GM18870 (cell line): ENCODE results near the gene SPRY4.
"Not testable (repeated sequence)": the region's sequence is repeated elsewhere in the genome, so short reads cannot be mapped to it uniquely, and the experiment has no call there.

ENCODE experiments used
- ATAC-seq: cut with Tn5 transposase; IDR thresholded peaks from one replicate; pipeline ENCODE4 v1.9.1; 2021; ENCODE audit warnings: moderate library complexity; ENCODE audit not compliant: unreplicated experiment

SPRY4 gene

DNA sequence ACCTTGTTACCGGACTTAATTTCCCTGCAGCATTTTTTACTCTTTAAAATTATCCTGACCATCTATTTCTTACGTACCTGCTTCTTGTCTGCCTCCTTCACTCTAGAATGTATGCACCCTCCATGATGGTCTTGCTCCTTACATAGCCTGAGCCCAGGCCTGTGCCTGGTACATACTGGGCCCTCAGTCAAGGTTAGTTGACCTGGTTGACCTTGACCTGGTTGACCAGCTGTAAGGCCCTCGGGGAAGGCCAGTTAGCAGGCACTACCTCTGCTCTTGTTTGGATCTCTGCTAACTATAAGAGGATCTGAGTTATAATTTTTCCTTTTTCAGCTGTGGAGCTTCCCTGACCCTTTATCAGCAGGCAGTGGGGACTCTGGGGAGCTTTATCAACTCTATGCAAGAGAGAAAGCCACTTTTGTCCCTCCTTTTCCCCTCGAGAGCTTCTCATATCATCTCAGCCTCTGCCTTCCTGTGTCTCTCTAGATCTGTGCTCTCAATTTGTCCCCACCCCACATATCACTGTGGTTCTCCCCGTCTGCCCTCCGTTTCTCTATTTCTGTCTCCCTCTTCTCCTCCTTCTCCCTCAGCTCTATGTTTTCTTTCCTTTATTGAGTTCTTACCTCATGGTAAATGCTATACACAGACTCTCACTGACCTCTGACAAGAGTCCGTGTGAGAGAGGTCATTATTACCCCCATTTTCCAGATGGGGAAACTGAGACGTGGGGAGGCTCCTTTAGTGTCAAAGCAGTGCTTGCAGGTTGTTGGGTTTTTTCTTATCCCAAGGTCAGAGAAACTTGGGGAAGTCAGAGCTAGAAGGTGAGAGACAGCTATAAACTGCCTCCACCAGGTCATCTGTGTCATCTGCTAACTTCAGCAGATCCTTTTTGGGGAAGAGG is 28.6 kb downstream of the SPRY4 start:
- ATAC-seq = no peak

DNA sequence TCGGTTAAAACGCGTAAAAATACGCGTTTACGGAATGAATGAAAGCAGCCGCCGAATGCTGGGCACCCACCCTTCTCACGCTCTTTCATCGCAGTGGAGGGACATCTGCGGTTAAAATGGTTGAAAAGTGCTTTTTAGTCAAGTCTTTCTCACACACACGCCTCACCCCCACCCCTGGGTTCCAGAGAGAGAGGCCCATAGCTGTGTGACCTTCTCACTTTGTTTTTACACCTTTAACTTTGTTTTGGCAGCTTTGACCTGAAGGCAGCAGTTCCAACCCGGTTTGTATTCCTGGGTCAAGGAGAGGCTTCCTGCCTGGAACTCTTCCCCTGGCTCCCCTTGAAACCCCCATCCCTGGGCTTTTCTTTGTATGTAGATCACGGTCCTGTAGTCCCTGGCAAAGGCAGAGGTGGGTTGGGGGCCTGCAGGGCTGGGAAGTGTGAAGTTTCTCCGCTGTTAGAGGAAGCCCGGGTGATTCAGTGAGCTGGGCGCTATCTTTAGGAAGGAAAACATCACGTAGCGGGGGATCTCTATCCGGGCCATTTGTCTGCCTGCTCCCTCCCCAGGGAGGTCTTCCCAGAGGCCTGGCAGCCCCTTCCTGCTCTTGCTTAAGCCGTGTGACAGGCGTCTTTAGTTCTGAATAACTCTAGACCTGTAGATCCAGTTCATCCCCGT is 29.6 kb downstream of the SPRY4 start:
- ATAC-seq = no peak

DNA sequence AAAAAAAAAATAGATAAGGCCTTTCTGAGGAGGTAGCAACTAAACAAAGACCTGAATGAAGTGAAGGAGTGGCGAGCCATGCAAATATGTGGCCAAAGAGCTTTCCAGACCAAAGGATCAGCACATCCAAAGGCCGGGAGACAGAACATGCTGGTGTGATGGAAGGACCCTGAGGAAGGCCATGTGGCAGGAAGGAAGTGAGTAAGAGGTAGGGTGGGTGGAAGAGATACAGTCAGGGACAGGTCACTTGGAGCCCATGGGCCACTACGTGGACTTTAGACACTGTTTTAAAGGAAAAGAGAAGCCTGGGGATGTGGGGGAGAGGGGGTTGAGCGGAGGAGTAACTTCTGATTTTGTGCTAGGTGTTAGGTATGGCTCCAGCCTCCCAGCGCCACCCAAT is 31.3 kb downstream of the SPRY4 start:
- no peak for ATAC-seq

DNA sequence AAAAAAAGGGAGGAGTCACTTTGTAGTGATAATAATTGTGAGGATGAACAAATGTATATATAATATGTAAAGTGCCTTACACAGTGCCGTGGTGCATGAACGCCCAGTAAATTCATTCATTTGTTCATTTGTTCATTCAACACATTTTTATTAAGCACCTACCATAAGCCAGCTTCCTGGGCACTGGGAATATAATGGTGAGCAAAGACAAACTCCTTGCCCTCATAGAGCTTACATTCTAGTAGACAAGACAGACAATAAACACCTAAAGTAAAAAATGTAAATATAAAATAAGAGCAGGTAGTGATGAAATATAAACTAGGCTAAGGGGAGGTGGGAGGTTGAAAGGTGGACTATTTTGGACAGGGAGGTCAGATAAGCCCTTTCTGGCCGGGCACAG is 32.0 kb downstream of the SPRY4 start:
- ATAC-seq = no peak

DNA sequence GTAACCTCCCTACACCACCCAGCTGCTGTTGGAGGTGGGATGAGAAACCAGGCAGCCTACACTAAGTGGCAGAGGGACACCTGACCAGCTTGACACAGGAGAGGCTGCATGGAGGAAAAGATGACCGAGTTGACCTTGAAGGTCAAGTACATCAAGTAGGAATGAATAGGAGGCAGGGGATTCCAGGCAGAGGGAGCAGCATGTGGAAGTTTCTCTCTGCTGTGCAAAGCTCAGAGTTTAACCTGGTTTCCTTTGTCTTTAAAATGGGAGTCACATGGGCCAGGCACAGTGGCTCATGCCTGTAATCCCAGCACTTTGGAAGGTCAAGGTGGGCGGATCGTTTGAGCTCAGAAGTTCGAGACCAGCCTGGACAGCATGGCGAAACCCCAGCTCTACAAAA is 32.6 kb downstream of the SPRY4 start:
- ATAC-seq = no peak

DNA sequence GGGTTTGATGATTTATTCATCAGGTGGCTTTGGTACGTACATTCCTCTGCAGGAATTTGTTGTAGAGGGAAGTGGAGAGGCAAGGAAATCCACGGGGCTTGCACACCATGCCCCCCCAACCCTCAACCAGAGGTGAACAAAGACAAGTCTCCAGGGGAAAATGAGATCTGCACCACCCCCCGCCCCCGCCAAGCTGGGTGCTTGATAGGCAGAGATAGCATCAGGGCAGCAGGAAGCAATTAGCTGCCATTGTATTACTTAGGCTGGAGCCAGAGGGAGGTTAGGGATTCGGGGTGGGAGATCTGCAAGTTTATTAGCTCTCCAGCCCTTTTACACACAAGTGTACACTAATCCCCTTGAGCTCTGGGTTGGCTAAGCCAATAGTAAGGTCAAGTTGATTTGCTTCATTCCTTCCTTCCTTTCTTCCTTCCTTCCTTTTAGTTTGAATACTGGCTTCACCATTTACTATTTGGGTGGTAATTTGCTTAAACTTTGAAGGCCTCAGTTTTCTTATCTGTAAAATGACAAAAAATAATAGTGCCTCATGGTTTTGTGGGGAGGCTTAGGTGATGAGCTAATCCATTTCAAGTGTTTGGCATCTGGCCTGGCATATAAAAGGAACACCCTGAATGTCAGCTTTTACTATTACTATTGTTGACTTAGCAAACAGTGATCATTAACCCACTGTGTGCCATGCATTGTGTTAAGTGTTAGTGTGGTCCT is 34.1 kb downstream of the SPRY4 start:
- no peak for ATAC-seq

DNA sequence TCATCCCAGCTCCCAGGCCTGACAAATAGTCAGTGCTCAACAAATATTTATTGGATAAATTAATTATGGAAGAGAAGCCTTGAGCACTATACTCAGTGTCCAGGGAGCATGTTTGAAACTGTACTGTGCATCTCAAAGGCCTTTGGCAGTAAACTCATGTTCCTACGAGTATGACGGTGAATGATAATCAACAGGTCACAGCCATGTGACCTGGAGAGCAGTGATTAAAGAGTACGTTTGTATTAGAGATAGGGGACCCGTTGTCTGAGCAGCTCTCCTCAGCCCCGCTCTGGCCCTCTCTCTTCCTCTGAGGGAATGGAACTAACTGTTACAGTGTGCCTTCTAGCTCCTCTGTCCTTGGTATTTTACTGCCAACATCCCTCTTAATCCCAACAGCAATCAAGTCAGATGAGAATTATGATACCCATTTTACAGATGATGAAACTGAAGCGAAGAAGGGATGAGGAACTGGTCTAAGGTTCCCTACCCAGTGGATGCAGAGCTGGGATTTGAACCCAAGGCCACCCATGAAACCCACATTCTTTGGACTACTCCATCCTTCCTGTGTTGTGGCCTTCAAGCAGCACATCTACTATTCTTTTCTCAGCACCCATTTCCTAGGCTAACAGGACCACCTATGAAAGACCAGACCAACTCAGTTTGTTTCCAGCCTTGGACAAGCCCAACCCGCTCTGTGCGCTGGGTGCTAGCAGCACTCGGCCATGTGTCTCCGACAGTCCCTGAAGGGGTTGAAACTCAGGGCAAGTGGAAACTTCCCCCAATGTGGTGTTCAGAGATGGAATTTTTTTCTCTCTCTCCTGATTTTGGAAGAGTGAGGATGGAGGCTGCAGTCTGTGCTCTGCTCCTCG is 34.9 kb downstream of the SPRY4 start:
- no peak for ATAC-seq

DNA sequence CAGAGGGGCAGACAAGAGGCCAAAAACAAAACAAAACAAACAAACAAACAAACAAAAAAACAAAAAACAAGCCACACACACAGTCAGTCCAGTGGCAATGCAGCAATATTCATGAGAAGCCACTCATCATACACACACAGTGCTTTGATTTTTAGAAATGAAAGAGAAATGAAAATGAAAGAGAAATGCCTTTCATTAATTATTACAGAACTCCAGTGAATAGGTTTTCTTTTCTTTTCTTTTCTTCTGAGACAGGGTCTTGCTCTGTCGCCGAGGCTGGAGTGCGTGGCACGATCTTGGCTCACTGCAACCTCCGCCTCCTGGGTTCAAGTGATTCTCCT is 36.9 kb downstream of the SPRY4 start:
- ATAC-seq = peak; percentile 59

DNA sequence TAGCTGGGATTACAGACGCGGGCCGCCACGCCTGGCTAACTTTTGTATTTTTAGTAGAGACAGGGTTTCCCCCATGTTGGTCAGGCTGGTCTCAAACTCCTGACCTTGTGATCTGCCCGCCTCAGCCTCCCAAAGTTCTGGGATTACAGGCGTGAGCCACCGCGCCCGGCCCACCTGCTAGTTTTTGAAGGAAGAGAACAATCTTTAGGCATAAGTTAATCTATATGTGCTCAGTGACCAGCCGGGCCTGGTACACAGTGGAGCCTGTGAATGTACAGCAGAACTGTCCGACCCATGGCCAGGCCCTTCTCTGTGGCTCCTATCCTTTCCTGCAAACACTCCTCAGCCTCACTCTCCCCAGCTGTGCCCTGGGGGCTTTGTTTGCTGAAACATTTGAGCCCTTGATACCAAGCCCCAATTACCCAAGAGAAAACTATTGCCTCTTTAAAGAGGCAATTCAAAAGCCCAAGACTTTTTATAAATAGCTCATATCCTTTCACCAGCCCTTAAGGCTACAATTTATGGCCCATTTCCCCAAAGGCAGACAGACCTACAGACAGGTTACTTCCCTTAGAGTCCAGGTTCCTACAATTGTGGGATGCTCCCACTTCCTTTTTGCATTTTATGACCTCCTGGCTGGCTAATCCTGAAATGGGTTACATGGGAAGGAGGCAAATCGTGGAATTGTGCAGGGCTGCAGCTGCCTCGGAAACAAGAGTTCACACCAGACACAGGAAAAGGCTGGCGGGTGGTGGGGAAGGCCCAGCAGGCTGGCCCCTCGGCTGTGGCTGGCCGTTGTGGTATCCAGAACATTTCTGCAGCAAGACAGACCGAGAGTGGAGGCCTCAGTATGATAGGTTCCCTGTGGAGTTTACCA is 37.5 kb downstream of the SPRY4 start:
- ATAC-seq = peak; percentile 47

DNA sequence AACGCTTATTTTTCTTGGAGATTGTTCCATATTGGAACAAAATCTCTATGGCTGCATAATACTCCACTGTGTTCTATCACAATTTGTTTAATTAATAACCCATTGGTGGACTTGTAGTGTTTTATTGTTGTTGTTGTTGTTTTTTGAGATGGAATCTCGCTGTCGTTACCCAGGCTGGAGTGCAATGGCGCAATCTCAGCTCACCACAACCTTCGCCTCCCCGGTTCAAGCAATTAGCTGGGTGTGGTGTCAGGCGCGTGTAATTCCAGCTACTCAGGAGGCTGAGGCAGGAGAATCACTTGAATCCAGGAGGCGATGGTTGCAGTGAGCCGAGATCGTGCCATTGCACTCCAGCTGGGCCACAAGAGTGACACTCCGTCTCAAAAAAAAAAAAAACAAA is 38.7 kb downstream of the SPRY4 start:
- ATAC-seq = no peak

DNA sequence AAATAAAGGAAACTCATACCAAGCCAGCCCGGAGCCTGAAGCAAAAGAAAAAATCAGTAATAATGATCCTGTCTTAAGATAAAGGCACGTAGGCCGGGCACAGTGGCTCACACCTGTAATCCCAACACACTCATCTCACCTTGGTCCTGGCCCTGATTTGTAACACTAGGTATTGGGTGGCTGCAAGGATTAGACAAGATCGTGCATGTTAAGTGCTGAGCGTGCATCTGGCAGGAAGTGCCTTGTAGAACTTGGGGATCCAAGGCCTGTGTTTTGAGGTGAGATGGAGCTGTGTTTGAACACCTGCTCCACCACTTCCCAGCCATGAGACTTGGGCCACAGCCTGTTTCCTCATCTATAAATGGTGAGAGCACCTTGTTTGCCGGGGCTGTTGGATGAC is 41.5 kb downstream of the SPRY4 start:
- no peak for ATAC-seq

DNA sequence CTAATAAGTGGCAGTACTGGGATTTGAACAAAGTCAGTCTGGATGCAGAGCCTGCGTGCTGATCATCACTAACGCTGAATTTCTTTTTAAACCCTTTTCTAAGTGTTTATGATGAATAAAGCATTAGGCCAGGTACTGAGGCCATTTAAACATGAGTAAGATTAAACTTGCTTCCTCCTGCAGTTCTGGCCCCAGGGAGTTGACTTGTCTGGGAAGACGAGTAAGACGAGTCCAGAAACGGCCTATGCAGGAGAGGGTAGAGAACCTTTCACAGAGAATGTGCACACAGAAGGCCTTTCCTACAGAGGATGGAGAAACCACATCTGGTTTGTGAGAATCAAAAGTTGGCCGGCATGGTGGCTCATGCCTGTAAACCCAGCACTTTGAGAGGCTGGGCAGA is 42.9 kb downstream of the SPRY4 start:
- no peak for ATAC-seq

DNA sequence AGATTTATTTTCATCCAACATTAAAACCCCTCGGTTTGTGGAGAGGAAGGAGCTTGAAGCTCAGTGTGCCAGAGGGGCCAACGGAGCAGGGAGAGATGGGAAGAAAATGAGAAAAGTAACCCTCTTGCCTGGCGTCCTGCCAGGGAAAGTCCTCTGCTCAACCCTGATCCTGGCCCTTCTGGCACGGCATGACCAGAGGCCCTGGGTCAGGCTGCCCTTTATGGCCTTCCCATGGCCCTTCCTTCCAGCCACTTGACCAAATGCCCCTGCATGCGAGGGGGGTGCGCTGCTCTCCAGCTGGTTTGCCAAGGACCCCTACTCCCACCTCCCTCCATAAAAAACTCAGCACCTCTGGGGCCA is 43.8 kb downstream of the SPRY4 start:
- no peak for ATAC-seq

DNA sequence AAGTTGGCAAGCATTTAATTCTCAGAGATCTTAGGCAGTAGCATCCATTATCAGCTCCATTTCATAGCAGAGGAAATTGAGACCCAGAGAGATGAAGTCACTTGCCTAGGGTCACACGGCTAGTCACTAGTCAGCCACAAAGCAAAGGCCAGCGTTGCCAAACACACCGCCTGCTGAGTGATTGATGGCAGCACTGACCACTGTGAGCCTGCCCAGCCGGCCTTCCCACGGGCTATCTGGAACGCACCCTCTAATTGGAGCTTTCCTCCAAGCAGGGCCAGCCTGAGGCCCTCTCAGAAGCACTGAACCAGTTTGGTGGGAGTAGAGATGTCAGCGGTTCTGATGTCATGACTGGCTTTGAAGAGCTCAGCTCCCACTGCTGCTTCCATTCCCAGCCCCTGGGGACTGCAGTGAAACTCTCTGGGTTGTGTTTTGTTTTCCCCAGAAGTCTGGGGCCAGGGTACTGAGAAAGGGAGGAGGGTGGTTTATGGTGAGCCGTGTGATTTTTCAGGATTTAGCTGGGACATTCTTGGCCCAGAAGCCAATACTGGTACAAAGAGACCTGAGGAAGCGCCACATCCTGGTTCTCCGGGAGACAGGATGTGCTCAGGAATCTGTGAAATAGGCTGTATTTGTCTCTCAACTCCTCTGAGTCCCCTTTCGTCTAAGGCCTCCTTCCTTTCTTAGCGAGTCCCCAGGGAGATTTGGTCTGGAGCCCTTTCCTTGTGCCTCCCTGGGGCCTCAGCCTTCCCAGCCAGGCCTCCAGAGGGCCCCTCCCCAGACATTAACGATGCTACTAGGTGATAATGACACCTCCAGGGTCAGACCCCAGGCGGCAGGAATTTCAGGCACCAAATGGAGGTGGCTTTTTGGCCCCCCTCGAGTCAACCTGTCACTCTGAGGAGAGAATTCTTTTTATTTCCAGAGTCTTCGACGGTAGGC is 44.5 kb downstream of the SPRY4 start:
- no peak for ATAC-seq

DNA sequence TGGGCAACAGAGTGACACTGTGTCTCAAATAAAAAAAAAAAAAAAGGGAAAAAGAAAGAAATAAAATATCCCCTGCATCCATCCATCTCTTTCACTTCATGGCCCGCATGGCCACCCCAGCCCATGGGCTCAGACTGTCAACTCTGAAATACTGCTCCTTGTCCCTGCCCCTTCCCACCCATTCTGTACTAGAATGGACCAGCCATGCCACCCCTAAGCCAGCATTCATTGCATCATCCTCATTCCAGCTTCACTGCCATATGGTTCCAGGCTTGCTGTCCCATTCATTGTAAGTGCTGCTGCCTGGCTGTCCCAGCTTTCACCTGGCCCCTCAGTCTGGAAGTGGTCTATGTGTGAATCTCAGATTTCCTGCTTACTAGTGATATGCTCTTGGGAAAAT is 46.2 kb downstream of the SPRY4 start:
- no peak for ATAC-seq

DNA sequence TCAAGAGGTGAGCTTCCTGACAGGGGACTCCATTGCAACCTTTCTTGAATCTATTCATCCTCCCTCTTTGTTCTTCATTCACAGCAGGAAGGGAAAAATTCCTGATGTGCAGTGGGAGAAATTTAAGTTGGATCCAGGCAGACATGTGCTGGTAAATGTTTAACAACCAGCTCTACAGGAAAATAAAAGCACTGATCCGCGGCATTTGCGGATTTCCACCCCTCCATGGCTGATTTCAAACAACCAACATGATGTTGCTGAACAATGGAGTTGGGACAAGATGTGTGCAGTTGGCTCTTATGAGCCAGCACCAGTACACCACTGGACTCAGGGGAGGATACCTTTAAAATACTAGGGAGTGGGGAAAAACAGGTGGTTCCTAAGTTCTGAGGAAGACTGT is 47.0 kb downstream of the SPRY4 start:
- no peak for ATAC-seq

DNA sequence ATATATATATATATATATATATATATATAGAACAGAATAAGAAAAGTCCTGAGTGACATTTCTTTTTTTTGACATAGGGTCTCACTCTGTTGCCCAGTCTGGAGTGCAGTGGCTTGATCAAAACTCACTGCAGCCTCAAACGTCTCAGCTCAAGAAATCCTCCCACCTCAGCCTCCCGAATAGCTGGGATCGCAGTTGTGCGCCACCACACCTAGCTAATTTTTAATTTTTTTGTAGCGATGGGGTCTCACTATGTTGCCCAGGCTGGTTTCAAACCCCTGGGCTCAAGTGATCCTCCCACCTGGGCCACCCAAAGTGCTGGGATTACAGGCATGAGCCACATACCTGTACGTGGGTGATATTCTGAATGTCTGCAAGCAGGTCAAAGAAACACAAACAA is 48.3 kb downstream of the SPRY4 start:
- no peak for ATAC-seq

DNA sequence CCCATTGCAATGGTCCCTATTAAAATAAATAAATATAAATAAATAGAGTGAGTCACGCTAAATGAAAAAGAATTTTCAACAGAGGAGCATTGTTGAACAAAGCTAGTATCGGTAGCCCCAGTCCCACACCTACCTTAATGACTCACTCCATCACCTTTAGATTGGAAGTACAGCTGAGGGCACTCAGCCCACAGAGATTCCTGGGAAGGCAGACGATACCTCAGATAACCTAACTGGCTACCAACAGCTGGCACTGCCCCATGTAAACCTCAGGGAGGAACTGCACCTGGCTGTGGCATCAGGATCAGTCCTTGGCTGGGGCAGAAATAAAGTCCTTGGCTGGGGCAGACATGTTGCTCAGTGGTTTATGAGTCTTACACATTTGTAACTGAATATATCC is 49.3 kb downstream of the SPRY4 start:
- no peak for ATAC-seq

DNA sequence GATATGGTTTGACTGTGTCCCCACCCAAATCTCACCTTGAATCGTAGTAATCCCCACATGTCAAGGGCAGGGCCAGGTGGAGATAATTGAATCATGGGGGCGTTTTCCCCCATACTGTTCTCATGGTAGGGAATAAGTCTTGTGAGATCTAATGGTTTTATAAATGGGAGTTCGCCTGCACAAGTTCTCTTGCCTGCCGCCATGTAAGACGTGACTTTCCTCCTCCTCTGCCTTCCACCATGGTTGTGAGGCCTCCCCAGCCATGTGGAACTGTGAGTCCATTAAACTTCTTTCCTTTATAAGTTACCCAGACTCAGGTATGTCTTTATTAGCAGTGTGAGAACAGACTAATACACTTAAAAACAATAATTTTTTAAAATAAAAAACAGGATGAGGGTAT is 52.2 kb downstream of the SPRY4 start:
- ATAC-seq = not testable (repeated sequence)
